NCI-H1105 treated with DMSO at 0.1 percent for 48 hours (cell line): ENCODE measurements around the gene KIF22.
A peak's percentile ranks its signal among the peaks of the same experiment; 100 is the strongest.
"Not testable (repeated sequence)": the region's sequence is repeated elsewhere in the genome, so short reads cannot be mapped to it uniquely, and the experiment has no call there.

Experiments
- DNase-seq: peaks from one replicate; lab custom pipeline; 2025; lab: John Stamatoyannopoulos, UW

KIF22 gene

DNA sequence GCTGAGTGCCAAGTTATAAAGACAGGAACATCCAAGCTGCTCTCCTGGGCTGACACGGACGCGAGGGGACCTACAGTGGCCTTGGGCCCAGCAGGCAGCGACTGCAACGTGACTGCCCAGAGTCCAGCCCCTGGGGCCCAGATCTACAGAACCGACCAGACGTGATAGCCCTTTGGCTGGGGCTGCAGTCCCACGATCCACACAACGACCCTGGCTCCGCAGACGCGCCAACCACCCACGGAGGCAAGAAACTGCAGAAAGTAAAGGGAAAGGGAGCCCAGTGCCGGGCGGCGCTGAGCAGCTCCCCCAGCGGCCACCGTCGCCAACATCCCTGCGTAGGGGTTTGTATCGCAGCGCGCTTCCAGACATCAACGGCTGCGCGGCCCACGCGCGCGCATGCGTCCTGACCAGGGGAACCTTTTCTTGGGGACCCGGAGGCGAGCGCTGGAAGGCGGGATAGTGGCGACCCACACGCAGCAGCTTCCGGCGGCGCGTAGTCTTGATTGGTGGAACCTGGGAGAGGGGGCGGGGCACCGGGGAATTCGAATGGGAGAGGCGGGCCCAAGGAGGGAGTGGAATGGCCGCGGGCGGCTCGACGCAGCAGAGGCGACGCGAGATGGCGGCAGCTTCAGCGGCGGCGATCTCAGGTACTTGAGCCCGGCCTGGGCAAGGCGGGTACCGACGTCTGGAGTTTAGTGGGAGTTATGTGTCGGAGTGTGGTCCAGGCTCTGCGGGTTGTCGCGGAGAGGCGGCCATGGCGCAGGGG, at the start of gene KIF22:
Gene KIF22 (plus strand): TSS at position 569 of the 766 bp plus-strand sequence. CDS start 9 bp downstream, at position 578.
- DNase-seq = peak; percentile 95

DNA sequence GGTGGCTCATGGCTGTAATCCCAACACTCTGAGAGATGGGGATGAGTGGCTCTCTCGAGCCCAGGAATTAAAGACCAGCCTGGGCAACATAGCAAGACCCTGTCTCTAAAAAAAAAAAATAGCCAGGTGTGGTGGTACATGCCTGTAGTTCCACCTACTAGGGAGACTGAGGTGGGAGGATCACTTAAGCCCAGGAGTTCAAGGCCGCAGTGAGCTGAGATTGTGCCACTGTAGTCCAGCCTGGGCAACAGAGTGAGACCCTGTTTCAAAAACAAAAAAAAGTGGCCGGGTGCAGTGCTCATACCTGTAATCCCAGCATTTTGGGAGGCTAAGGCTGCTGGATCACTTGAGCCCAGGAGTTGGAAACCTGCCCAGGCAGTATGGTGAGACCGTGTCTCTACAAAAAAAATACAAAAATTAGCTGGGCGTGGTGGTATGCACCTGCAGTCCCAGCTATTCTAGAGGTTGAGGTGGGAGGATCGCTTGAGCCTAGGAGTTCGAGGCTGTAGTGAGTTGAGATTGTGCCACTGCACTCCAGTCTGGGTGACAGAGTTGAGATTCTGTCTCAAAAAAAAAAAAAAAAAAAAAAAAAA, 47.8 kb upstream of the KIF22 start:
- DNase-seq = peak; percentile 5

DNA sequence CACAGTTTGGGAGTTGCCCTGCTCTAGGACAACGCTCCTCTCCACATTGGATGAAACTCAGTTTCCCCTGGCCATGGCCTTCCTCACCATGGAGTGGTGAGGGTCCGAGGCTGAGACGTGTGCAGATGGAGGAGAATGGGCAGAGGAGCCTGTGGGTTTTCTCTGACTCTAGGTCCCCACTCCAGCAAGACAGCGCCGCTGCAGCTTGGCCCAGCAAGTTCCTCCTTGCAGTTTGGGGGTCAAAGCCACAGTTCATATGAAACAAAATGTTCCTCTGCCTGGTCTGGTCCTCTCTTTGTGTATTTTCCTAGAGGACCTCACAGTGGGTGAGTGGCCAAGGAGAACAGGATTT, 47.1 kb upstream of the KIF22 start:
- DNase-seq = no peak

DNA sequence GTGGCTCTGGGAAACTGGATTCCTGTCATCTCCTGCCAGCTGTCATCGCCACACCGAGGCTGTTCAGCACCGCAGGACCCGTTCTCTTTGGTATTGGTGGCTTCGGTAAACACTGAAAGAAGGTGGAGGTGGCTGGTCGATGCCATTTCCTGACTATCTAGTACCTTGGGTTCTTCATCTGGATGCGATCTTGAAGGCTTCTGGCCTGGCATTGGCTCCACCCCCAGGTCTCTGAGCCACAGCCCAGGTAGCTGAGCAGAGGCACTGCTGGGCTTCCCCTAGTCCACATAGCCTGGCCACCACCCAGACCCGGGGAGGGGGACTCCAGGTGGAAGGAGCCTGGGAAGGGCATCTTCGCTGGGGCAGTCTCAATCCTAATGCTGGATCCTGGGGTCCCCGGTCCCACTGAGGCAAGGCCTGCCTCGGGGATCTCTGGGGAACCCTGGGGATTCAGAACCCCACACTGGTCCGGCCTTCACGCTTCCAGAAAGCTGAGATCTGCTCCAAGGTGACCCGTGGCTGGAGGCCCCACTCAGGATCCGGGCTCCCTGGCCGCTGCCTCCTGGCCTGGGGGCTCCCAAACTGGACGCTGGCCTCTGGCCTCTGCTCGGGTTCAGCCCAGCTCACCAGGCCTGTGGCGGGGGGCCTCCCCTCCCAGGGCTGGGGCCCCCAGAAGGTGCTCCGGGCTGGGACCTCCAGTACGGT, 46.6 kb upstream of the KIF22 start:
- no peak for DNase-seq

DNA sequence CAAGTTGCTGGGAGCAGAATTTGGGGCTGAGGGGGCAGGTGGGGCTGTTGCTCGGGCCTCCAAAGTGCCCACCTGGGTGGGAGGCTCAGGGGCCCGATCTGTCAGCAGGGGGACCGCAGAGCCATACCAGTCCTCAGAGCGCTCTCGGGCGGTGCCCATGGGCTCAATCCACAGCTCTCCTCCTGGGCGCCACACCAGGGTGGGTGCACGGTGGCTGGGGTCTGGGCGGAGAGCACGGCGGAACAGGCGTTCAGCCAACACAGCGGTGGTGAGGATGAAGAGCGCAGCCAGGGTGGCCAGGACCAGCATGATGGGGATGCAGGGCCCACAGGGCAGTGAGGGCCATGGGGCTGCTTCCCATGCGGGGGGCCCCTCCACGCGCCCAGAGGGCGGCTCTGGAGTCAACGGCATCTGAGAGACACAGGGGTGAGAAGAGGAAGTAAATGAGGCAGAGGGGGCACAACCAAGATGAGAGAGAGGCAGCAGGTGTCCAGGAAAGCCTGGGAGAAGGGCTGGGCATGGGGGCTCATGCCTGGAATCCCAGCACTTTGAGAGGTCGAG, 45.9 kb upstream of the KIF22 start:
- no peak for DNase-seq

GRCh38 chr16:29745121-29745852, 45.3 kb upstream of the KIF22 start:
- no peak for DNase-seq

DNA sequence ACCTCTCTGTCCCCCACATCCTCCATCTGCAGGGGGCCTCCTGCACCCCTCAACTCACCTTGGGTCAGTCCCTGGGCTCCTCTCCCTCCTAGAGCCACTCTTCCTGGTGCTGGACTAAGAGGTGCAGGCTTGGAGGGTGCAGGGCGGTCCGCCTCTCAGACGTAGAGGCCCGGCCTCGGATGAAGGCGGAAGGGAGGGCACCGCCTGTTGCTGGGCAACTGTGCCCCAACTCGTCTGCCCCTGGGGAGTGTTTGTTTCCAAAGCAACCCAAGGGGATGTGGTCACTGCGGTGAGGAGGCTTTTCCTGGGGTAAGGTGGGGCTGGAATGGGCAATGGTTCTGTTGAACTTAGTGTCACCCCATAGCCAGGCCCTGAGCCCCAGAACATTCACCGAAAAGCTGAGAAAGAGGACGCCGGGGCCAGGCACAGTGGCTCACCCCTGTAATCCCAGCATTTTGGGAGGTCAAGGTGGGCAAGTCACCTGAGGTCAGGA, 44.7 kb upstream of the KIF22 start, which contains the start of gene C16orf54:
Gene C16orf54 (minus strand): TSS at position 138 of the 493 bp plus-strand sequence. CDS start 1,039 bp downstream, outside the sequence.
- DNase-seq = no peak

DNA sequence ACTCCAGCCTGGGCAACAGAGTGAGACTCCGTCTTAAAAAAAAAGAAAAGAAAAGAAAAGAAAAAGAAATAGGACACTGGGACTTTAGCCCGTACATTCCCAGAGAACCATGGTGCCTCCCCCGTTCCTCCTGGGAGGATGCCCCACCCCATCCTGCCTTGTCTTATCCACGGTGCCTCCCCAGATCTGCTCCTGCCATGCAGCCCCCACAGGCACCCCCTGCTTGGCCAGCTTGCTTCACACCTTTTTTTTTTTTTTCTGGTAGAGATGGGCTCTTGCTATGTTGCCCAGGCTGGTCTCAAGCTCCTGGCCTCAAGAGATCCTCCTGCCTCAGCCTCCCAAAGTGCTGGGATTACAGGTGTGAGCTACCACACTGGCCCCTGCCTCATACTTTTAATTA, 44.0 kb upstream of the KIF22 start:
- not testable (repeated sequence) for DNase-seq

DNA sequence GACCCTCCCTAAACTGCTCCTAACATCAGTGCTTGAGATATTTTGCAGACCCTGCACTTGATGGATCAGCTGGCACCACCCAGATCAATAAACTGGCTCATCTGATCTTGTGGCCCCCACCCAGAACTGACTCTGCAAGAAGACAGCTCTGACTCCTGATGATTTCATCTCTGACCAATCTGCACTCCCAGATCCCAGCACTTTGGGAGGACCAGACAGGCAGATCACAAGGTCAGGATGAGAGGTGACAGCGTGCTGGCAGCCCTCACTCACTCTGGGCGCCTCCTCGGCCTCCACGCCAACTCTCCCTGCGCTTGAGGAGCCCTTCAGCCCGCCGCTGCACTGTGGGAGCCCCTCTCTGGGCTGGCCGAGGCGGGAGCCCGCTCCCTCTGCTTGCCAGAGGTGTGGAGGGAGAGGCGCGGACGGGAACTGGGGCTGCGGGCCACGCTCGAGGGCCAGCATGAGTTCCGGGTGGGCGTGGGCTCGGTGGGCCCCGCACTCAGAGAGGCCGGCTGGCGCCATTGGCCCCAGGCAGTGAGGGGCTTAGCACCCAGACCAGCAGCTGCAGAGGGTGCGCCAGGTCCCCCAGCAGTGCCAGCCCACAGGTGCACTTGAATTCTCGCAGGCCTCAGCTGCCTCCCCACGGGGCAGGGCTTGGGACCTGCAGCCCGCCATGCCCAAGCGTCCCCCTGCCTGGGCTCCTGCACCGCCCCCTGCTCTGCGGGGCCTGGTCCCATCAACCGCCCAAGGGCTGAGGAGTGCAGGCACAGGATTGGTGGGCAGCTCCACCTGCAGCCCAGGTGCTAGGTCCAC, 42.4 kb upstream of the KIF22 start:
- DNase-seq = no peak

DNA sequence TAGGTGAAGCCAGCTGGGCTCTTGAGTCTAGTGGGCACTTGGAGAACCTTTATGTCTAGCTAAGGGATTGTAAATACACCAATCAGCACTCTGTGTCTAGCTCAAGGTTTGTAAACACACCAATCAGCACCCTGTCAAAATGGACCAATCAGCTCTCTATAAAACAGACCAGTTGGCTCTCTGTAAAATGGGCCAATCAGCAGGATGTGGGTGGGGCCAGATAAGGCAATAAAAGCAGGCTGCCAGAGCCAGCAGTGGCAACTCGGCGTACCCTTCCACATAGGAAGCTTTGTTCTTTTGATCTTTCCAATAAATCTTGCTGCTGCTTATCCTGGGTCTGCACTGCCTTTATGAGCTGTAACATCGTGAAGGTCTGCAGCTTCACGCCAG, 41.8 kb upstream of the KIF22 start:
- DNase-seq = not testable (repeated sequence)

- DNase-seq = no peak
These were observed 37.0 kb upstream of the KIF22 start for GRCh38 chr16:29753516-29753915.

DNA sequence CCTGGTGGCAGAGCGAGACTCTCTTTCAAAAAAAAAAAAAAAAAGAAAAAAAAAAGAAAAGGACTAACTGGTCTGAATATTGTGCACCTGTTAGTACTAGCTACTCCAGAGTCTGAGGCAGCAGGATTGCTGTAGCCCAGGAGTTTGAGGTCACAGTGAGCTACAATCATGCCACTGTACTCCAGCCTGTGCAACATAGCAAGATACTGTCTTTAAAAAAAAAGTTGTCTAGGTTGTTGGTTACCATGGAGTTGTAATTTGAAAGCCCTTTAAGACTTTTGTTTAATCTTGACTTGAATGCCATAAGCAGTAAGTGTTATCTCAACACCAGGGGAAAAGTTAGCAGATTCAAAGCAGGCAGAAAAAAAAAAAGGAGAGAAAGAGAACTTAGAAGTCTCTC, 33.9 kb upstream of the KIF22 start:
- DNase-seq = no peak

DNA sequence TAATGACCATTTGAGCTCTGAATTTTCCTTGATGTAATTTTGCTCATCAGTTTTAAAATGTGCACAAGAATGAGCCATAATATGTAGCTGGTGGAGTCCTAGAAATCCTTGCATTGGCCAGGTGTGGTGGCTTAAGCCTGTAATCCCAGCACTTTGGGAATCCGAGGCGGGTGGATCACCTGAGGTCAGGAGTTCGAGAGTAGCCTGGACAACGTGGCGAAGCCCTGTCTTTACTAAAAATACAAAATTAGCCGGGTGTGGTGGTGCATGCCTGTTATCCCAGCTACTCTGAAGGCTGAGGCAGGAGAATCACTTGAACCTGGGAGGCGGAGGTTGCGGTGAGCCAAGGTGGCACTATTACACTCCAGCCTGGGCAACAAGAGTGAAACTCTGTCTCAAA, 33.5 kb upstream of the KIF22 start:
- DNase-seq = not testable (repeated sequence)

- no peak for DNase-seq
These were observed 32.5 kb upstream of the KIF22 start for GRCh38 chr16:29757950-29758466.

GRCh38 chr16:29760567-29761279, 29.8 kb upstream of the KIF22 start:
- peak; percentile 68 for DNase-seq

DNA sequence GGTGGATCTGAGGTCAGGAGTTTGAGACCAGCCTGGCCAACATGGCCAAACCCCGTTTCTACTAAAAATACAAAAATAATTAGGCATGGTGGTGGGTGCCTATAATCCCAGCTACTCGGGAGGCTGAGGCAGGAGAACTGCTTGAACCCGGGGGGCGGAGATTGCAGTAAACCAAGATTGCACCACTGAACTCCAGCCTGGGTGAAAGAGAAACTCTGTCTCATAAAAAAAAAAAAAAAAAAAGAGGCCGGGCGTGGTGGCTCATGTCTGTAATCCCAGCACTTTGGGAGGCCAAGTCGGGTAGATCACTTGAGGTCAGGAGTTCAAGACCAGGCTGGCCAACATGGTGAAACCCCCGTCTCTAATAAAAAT, 29.3 kb upstream of the KIF22 start:
- DNase-seq = not testable (repeated sequence)

GRCh38 chr16:29761882-29762281, 28.7 kb upstream of the KIF22 start:
- DNase-seq = no peak

DNA sequence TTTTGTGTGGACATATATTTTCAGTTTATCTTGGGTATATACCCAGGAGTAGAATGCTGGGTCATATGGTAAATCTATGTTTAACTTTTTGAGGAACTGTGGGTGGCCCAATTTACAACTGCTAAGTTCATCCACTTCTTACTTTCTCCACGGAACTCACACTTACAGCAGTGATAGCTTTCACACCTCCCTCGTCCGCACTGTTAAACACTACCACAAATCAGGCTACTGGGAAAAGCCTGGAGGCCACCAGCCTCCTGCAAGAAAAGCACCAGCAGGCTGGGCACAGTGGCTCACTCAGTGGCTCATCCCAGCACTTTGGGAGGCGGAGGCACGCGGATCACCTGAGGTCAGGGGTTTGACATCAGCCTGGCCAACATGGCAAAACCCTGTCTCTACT, 27.2 kb upstream of the KIF22 start:
- no peak for DNase-seq

DNA sequence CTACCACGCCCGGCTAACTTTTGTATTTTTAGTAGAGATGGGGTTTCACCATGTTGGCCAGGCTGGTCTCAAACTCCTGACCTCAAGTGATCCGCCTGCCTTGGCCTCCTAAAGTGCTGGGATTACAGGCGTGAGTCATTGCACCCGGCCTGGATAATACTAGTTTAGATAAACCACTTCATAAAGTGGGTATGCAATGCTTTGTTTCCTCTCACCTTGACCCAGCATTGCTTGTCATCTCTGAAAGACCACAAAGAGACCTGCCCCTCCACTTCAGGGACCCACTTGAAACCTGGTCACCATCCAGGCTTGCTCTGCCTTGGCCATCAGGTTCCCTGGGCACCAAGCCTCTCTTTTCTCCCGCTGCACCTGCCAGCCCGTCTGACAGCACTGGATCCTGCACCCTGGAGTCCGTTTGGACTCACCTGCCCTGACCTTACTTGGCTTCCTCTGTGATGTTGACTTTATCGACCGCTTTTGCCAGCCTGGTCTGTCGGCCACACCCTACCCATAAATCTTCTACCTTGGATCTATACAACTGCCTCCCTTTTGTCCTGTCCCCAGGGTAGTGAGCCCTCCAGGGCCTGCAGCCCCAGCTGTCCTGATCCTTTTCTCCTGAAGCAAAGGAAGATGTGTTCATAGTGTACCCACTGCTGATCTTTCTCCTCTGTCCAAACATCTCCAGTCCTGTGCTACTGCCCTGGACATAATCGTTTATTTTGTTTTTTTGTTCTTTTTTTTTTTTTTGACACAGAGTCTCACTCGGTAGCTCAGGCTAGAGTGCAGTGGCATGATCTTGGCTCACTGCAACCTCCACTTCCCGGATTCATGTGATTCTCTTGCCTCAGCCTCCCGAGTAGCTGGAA, 25.2 kb upstream of the KIF22 start:
- DNase-seq = peak; percentile 56
